Right renal pelvis (tissue), 4 donors: Measurements from ENCODE around the gene RNF123. TPM values are rescaled to one million over a fixed set of nuclear protein-coding genes. Genes with fewer than 3 reads are reported as not detected.

ENCODE experiments used
- DNase-seq, 4 donors: peaks; one replicate each; pipeline ENCODE4 v3.0.0-alpha.2; 2013; ENCODE audit warnings: low read depth in 4 of 4, low spot score in 3 of 4, missing footprints in 1 of 4
- polyA plus RNA-seq, 4 donors: library from polyadenylated mRNA; unstranded; fragments of 120-200 nt; gene quantifications; one replicate each; pipeline ENCODE4 v1.2.1, GENCODE V29; 2013; ENCODE audit not compliant: insufficient read length in 4 of 4

RNF123 gene
- polyA plus RNA-seq, 4 donors, result 35.2 to 38.2 (median 36.8) TPM

DNA sequence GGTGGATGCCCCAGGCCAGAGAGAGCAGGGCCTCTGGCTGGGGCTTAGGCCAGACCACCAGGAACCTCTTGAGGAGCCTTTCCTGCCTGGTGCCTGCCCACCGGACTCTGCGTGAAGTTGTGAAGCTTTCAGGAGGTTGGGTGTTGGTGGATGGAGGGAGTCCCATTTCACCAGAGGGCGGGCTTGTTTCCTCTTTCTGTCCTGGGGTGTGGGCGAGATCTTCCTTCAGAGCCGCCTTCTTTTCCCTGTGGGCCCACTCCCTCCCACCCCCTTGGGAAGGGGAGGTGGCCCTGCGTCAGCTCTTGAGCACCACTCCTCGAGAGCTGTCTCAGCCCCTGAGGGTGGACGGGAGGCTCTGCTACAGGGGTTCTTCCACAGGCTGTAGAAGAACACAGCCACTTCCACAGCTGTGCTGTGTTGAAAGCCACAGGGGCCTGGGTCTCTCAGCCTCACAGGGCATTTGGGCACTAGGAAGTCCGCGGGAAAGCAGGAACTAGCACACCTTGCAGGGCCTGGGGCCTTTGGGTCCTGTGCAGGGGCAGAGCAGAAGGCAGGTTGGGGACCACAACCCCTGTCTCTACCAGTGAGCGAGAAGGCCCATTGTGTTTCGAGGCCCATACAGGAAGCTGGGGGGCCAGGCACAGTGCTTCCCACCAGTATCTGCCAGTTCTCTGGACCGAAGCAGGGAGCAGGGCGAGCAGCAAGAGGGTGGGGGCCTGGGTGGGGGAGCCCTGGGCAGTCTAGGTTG, 28.0 kb downstream of the RNF123 start:
- DNase-seq, result no peak

- peak in 1 of 4 donors; percentile 21 for DNase-seq
Observed at GRCh38 chr3:49717959-49718857, 28.9 kb downstream of the RNF123 start.

- peak in 1 of 4 donors; percentile 32 for DNase-seq
Observed at GRCh38 chr3:49718858-49719213, 29.5 kb downstream of the RNF123 start.

DNA sequence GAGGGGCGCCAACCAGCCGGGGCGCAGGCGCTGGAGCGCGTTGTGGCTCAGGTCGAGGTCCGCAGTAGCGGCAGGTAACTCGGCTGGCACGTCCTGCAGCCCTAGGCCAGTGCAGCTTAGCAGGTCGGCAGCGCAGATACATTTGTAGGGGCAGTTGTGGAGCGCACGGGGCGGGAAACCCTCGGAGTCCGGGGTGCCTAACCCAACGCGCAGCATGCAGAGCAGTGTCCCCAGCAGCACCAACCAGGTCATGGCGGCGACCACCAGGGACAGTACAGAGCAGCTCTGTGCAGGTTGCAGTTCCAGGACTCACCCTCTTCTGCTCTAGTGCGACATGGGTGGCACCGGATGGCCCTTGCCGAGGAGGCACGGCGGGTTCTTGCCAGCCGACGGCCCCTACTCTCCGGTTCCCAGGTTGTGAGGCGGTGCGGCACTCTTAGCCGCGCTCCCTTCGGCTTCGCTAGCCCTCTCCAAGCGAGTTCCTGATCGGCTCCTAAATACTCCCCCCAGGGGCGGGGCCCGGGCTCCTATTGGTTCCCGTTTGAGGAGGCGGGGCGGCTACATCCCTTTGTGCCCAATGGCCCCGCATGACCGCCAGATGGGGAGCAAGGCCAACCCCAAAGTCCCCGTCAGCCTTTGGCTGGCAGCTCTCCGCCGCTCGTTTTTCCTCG, 30.0 kb downstream of the RNF123 start, which contains the start of gene AMIGO3:
Gene AMIGO3, minus strand, starts transcription at position 471 of the 671 bp plus-strand sequence. Its CDS starts 219 bp downstream, at position 252.
- peak; percentile 81 to 85 (median 83) for DNase-seq

- DNase-seq, result no peak
Observed at GRCh38 chr3:49720855-49721595, 31.7 kb downstream of the RNF123 start.

GRCh38 chr3:49721596-49721895, 32.2 kb downstream of the RNF123 start:
- DNase-seq, result no peak

DNA sequence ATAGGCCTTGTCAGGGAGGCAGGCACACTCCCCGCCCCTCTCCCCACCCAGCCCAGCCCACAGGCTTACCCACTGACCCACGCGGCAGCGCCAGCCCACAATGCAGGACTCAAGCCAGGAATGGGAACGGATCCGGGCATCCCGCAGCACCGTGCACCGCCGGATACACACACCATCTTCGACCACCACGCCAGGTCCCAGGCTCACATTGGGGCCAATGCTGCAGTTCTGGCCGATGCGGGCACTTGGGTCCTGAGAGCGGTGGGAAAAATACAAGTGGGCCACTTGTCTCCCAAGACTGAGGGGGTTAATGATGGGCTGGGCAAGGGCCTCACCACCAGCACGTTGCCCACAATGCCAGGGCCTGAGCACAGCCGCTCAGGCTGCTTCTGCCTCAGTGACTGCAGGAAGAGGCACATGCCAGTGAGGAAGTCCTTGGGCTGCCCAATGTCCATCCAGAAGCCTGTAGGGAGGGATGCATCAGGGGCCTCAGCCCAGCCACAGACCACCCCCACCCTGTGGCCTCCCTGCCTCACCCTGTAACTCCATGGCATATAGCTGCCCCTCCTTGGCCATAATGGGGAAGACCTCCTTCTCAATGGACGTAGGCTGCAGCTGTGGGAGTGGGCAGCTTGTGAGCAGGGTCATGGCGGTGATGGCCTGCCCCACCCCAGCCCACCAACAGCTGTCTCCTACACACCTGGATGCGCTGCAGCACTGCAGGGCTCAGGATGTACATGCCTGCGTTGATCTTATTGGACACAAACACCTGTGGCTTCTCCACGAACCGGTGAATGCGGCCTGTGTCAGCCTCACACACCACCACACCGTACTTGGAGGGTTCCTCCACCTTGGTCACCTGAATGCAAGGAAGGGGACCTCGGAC, 32.8 kb downstream of the RNF123 start:
- DNase-seq, result no peak

- no peak for DNase-seq
Observed at GRCh38 chr3:49722896-49723295, 33.5 kb downstream of the RNF123 start.

GRCh38 chr3:49723296-49723627, 33.9 kb downstream of the RNF123 start:
- DNase-seq, result peak in 1 of 4 donors; percentile 15

- peak; percentile 90 to 91 (median 90) for DNase-seq
Observed at GRCh38 chr3:49723628-49724551, 34.5 kb downstream of the RNF123 start, which contains the start of gene GMPPB. Gene GMPPB (minus strand): TSS chr3:49723951. CDS start chr3:49723726, 225 bp downstream.

DNA sequence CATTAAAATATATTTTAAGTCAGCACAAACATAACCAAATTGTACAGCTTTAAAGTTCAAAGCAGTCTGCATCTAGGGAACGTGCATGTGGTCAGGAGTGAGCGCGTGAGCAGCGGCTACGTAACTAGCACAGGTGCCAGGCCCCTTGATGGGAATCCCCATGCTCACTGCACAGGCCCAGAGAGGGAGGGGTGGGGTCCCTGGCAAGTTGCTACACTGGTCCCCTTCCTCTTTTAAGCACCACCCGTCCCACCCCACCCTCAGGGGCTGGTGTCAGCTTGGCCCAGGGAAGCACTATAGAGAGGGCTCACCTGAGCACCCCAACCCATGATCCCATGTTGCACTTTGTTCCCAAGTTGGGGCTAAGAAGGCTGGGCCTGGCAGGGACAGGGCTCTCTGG, 35.2 kb downstream of the RNF123 start:
- no peak for DNase-seq

GRCh38 chr3:49725906-49726681, 36.7 kb downstream of the RNF123 start:
- DNase-seq, result no peak

DNA sequence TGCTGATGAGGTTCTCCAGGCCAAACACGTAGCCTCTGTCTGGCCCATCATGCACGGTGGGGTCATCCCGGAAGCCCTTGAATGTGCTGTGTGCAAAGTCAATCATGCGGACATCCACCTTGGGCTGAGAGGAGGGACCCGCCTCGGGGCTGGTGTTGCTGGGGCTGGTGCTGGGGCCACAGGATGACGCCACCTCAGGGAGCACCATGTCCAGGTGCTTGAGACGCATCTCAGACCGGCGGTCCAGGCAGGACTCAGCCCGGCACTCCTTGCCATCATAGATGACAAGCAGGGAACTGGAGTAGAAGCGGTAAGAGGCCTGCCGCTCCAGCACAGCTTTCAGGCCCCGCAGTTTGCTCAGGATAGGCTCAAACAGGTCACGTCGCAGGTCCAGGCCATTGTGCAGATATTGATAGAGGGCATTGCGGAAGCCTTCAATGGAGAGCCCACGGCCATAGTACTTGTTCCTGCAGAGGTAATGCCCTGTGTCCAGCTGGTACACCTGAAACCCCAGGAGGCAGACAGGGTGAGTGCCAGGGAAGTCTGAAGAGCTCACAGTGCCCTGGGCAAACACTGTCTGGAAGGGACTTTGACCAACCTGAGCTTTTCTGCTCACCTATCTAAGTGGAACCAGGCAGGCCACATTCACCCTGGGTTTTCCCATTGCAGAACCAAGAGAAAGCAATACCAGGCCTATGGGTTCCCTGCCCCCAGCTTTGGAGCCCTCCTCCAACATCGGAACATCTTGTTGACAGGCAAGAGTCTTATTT, 38.0 kb downstream of the RNF123 start:
- DNase-seq, result no peak

GRCh38 chr3:49727924-49728361, 38.6 kb downstream of the RNF123 start:
- no peak for DNase-seq

GRCh38 chr3:49729966-49730609, 40.7 kb downstream of the RNF123 start:
- DNase-seq, result no peak

GRCh38 chr3:49732597-49732996, 43.2 kb downstream of the RNF123 start:
- no peak for DNase-seq
